Hepatocyte (in vitro differentiated cells): ENCODE measurements around the gene CYP24A1. TPM values are rescaled to one million over a fixed set of nuclear protein-coding genes. Genes with fewer than 3 reads are reported as not detected.

ENCODE experiments used
- DNase-seq: peaks from one replicate; pipeline ENCODE4 v3.0.0-alpha.2; 2016; ENCODE audit warnings: low spot score
- H2AFZ ChIP-seq: fragments of 200-600 bp; sonication (generic); 2 replicates; pipeline ENCODE4 v1.6.0; 2016; ENCODE audit warnings: antibody characterized with exemption, mild to moderate bottlenecking
- H3K27ac ChIP-seq: fragments of 200-600 bp; sonication (generic); 2 replicates; pipeline ENCODE4 v1.5.1; 2016; ENCODE audit warnings: mild to moderate bottlenecking
- H3K27me3 ChIP-seq: fragments of 200-600 bp; sonication (generic); 2 replicates; pipeline ENCODE4 v1.6.1; 2016
- H3K36me3 ChIP-seq: fragments of 200-600 bp; sonication (generic); replicated peaks from 2 replicates; pipeline ENCODE4 v1.5.1; 2016; ENCODE audit warnings: low read depth; ENCODE audit not compliant: insufficient read depth
- H3K4me1 ChIP-seq: fragments of 200-600 bp; sonication (generic); 2 replicates; pipeline ENCODE4 v1.5.1; 2016; ENCODE audit warnings: mild to moderate bottlenecking, moderate library complexity; ENCODE audit not compliant: insufficient read depth
- H3K4me2 ChIP-seq: fragments of 200-600 bp; sonication (generic); 2 replicates; pipeline ENCODE4 v1.6.0; 2016
- H3K4me3 ChIP-seq: fragments of 200-600 bp; sonication (generic); 2 replicates; pipeline ENCODE4 v1.5.1; 2016; ENCODE audit warnings: mild to moderate bottlenecking
- H3K79me2 ChIP-seq: fragments of 200-600 bp; sonication (generic); 2 replicates; pipeline ENCODE4 v1.6.0; 2017; ENCODE audit warnings: mild to moderate bottlenecking
- H3K9me2 ChIP-seq: fragments of 200-600 bp; sonication (generic); replicated peaks from 2 replicates; pipeline ENCODE4 v1.6.0; 2017; ENCODE audit warnings: mild to moderate bottlenecking; ENCODE audit not compliant: insufficient read depth
- H3K9me3 ChIP-seq: fragments of 200-600 bp; sonication (generic); 2 replicates; pipeline ENCODE4 v1.5.1; 2016; ENCODE audit warnings: low read depth, mild to moderate bottlenecking
- H4K20me1 ChIP-seq: fragments of 200-600 bp; sonication (generic); 2 replicates; pipeline ENCODE4 v1.6.0; 2016; ENCODE audit warnings: mild to moderate bottlenecking; ENCODE audit not compliant: insufficient read depth, poor library complexity, severe bottlenecking
- CTCF ChIP-seq: fragments of 200-600 bp; sonication (generic); IDR thresholded peaks from 2 replicates; pipeline ENCODE4 v1.5.1; 2016; ENCODE audit warnings: antibody characterized with exemption, mild to moderate bottlenecking; ENCODE audit not compliant: poor library complexity
- EZH2 ChIP-seq: fragments of 200-600 bp; sonication (generic); IDR thresholded peaks from 2 replicates; pipeline ENCODE4 v1.6.1; 2016; ENCODE audit warnings: antibody characterized with exemption, mild to moderate bottlenecking, borderline replicate concordance
- EZH2phosphoT487 ChIP-seq: fragments of 200-600 bp; sonication (generic); IDR thresholded peaks from one replicate; pipeline ENCODE4 v1.6.1; 2018; ENCODE audit warnings: antibody characterized with exemption, mild to moderate bottlenecking, low read depth, moderate library complexity; ENCODE audit not compliant: unreplicated experiment, severe bottlenecking
- WGBS: methylation state at CpG from one replicate; pipeline ENCODE4 v1.1.6; 2016; ENCODE audit warnings: low lambda C conversion rate; ENCODE audit errors: missing lambda C conversion rate; 5-methylcytosine and 5-hydroxymethylcytosine counted together
- polyA plus RNA-seq: library from polyadenylated mRNA; unstranded; fragments of >200 nt; fragmentation: Nextera tagmentation; extraction: Ambion mirVana; gene quantifications from 2 replicates; pipeline ENCODE4 v1.2.1, GENCODE V29; 2016
- total RNA-seq: library from RNA; depleted of rRNA; stranded (reverse); fragments of >200 nt; gene quantifications from 2 replicates; pipeline ENCODE4 v1.2.3, GENCODE V29; 2014

Gene CYP24A1
- total and polyA plus RNA-seq, 2 experiments from 2014 or later, result 1.5 TPM; not detected in 1

DNA sequence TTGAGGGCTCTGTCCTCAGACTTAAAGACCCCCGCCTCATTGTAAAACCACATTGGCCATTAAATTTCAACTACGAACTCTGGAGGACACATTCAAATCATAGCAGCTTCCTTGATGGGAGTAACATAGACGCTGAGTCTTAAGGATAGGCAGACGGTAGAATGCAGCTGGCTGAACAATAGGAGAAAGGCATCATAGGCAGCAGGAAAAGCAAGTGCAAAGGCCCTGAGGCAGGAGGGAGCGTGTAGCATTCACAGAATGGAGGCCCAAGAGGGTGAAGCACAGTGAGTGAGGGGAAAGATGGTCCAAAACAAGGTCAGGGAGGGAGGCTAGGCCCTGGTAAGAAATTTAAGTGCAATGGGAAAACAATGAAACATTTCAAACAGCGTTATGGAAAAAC lies 25.5 kb upstream of the CYP24A1 start:
- Histone ChIP-seq H3K4me1 (no peaks in the 10 kb centered on the region), H3K27ac (no peak overlapping the region), H3K27me3 (no peaks in the 10 kb centered on the region), H3K4me3 (no peak overlapping the region), H4K20me1 (no peaks in the 10 kb centered on the region), H3K4me2 (no peak overlapping the region), H3K36me3 (no peaks in the 10 kb centered on the region), H2AFZ (no peak overlapping the region), H3K9me3 (no peaks in the 10 kb centered on the region), H3K79me2 (no peaks in the 10 kb centered on the region), H3K9me2 (no peaks in the 10 kb centered on the region)
- TF ChIP-seq EZH2phosphoT487 (no peak), CTCF (no peak), EZH2 (no peak)
- no peak for DNase-seq
- WGBS, result 74% methylated on average over 6 of the region's 6 CpGs

DNA sequence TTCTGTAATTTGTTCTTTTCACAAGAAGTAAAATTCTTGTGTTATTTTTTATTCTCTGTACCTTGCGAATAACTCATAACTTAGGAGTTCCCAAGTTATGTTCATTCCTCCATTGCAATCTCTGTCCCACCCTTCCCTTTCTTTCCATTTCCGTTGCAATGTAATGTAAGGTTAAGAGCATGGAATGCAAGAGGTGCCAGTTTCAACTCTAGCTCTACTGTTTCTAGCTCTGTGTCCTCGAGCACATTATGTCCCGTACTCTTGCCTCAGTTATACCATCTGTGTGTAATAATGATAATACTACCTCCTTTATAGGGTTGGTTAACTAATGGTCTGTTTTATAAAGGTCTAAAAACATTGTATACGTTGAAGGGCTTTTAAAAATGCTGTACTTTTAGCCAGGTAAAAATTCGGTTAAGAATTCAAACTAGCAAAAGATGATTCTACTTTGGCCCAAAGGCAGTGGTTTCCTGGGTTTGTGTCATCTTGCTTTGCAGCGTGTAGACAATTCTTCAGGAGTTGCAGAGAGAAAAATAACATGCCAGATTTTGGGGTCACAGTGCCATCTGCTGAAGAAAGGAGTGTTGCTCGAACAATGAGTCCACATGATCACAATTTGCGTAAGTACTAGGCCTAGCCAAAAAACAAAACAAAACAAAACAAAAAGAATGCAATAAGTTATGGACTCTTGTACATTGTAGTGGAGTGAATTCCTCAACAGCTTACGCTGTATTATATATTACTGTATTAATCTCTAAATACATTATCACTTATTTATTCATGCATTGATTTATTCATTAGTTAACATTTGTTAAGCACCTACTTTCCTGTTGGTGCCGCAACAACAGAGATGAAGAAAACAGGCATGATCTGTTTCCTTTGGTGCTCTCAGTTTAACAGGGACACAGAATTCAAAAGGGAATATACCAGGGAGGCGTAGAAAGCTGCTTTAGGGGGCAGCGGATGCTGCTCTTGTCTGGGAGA lies 24.1 kb upstream of the CYP24A1 start:
- H3K27me3 ChIP-seq, result no peaks in the 10 kb centered on the region
- no peak overlapping the region for H3K4me3 ChIP-seq
- TF ChIP-seq EZH2 (no peak), CTCF (peak; percentile 49)
- H3K27ac ChIP-seq, result no peak overlapping the region
- H3K36me3 ChIP-seq, result no peaks in the 10 kb centered on the region
- no peaks in the 10 kb centered on the region for H3K79me2 ChIP-seq
- no peak overlapping the region for H2AFZ ChIP-seq
- no peaks in the 10 kb centered on the region for H4K20me1 ChIP-seq
- H3K4me1 ChIP-seq, result no peaks in the 10 kb centered on the region
- peak; percentile 52 for DNase-seq
- no peak overlapping the region for H3K4me2 ChIP-seq
- 75% methylated on average over 13 of the region's 13 CpGs for WGBS
- no peaks in the 10 kb centered on the region for H3K9me3 ChIP-seq
- H3K9me2 ChIP-seq, result no peaks in the 10 kb centered on the region

- Histone ChIP-seq H3K79me2 (no peaks in the 10 kb centered on the region), H3K36me3 (no peaks in the 10 kb centered on the region), H3K9me2 (no peaks in the 10 kb centered on the region), H3K4me2 (no peak overlapping the region), H3K4me1 (no peaks in the 10 kb centered on the region), H3K27me3 (no peaks in the 10 kb centered on the region), H3K9me3 (no peaks in the 10 kb centered on the region), H3K27ac (no peak overlapping the region), H4K20me1 (no peaks in the 10 kb centered on the region), H2AFZ (no peak overlapping the region), H3K4me3 (no peak overlapping the region)
- no peak for DNase-seq
- WGBS, result 80% methylated on average over 13 of the region's 13 CpGs
- TF ChIP-seq EZH2, result no peak
- TF ChIP-seq EZH2phosphoT487, result no peak
- no peak for TF ChIP-seq CTCF
Observed at GRCh38 chr20:54195483-54196472, 22.0 kb upstream of the CYP24A1 start.
